ENCODE data around the gene FAM184A. TPM values are rescaled to one million over a fixed set of nuclear protein-coding genes. Genes with fewer than 3 reads are reported as not detected.

Gene FAM184A
- total and polyA plus RNA-seq, 2 donors from 2014 or later: 3.4 to 9.0 TPM

DNA sequence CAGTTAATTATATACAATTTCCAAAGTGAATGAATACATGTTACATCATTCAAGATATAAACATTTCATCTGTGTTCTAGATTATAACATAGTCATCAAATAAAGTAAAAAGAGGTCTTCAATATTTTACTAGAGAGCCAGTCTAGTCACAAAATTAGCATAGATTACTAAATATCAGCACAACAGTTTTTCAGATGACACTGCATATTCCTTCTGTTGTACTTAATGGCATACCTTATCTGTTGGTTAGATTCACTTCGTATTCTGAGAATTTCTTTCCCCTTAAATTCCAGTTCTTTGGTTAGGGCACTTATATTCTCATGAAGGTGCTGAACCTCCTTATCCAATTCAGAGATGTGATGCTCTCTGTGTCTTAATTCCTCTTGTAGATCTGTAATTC, 103.7 kb downstream of the FAM184A start:
- FAIRE-seq: no peak

DNA sequence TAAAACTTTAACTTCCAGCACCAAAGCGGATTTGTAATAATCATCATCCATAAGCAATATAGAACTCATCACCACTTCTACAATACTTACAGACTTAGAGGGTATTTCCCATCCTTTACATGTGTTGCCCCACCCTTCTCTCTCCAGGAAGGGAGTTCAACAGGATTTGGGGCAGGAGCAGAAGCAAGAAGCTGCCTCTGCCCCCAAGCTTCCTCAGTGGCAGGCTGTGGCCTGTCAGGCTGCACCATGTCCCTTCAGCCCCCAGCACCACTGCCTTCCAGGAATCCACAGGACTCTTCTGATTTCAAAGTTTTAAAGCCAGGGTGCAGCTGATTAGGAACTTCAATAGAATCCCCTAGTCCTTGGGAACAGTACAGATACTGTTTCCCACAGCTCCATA, 106.8 kb downstream of the FAM184A start:
- DNase-seq (no peak), FAIRE-seq (no peak)
- H3K4me3 ChIP-seq (ENCODE audit: low read length in 3 of 3): no peak overlapping the region
- H3K9me3 ChIP-seq (ENCODE audit: control insufficient read depth in 2 of 3, insufficient read depth in 1 of 3, low read length in 3 of 3): no peaks in the 10 kb centered on the region
- no peaks in the 10 kb centered on the region for H3K27me3 ChIP-seq (ENCODE audit: control insufficient read depth, insufficient read depth, low read length)
- TF ChIP-seq, protein P1, sequence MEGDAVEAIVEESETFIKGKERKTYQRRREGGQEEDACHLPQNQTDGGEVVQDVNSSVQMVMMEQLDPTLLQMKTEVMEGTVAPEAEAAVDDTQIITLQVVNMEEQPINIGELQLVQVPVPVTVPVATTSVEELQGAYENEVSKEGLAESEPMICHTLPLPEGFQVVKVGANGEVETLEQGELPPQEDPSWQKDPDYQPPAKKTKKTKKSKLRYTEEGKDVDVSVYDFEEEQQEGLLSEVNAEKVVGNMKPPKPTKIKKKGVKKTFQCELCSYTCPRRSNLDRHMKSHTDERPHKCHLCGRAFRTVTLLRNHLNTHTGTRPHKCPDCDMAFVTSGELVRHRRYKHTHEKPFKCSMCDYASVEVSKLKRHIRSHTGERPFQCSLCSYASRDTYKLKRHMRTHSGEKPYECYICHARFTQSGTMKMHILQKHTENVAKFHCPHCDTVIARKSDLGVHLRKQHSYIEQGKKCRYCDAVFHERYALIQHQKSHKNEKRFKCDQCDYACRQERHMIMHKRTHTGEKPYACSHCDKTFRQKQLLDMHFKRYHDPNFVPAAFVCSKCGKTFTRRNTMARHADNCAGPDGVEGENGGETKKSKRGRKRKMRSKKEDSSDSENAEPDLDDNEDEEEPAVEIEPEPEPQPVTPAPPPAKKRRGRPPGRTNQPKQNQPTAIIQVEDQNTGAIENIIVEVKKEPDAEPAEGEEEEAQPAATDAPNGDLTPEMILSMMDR (IDR thresholded peaks at IDR 0.05; ENCODE audit: borderline replicate concordance, extremely low read depth, insufficient read depth): no peak
- no peaks in the 10 kb centered on the region for H3K36me3 ChIP-seq (ENCODE audit: control insufficient read depth in 2 of 3, insufficient read depth in 3 of 3, low read length in 3 of 3)
- H3K9ac ChIP-seq (ENCODE audit: low read length in 3 of 3): no peak overlapping the region
- intact Hi-C loops (cut with DNase I): no loop called here
- no peaks in the 10 kb centered on the region for H3K4me1 ChIP-seq (ENCODE audit: control insufficient read depth in 2 of 3, insufficient read depth in 2 of 3, low read depth in 1 of 3, low read length in 3 of 3)
- H3K27ac ChIP-seq (ENCODE audit: low read depth in 2 of 2, low read length in 2 of 2): no peak overlapping the region

More for the DNA sequence above, 103.7 kb downstream of the FAM184A start:
- Histone ChIP-seq H3K27me3 (ENCODE audit: control insufficient read depth, insufficient read depth, low read length) (no peaks in the 10 kb centered on the region), H3K4me1 (ENCODE audit: control insufficient read depth in 2 of 3, insufficient read depth in 2 of 3, low read depth in 1 of 3, low read length in 3 of 3) (no peaks in the 10 kb centered on the region), H3K4me3 (ENCODE audit: low read length in 3 of 3) (no peak overlapping the region), H3K27ac (ENCODE audit: low read depth in 2 of 2, low read length in 2 of 2) (no peak overlapping the region), H3K9me3 (ENCODE audit: control insufficient read depth in 2 of 3, insufficient read depth in 1 of 3, low read length in 3 of 3) (no peaks in the 10 kb centered on the region), H3K9ac (ENCODE audit: low read length in 3 of 3) (no peak overlapping the region), H3K36me3 (ENCODE audit: control insufficient read depth in 2 of 3, insufficient read depth in 3 of 3, low read length in 3 of 3) (no peaks in the 10 kb centered on the region)
- intact Hi-C loops (cut with DNase I): no loop called here
- TF ChIP-seq, protein P1 (IDR thresholded peaks at IDR 0.05; ENCODE audit: borderline replicate concordance, extremely low read depth, insufficient read depth): no peak
- no peak for DNase-seq

DNA sequence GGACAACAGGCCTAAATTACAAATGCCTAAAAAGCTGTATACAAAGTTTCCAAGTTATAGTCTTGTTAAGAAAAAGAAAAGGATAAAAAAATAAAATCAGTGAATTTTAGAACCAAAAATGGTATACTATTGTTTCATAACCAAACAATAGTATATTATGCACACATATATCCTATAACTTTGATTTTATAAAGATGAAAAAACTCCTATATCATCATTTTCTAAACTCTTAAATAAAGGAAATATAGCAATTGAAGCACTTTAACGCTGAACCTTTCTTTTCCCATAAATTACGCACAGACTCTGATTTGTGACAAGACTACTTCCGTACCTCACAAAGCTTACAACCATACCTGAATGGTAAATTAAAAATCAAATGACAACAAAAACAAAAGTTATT, 107.6 kb downstream of the FAM184A start:
- Histone ChIP-seq H3K27ac (ENCODE audit: low read depth in 2 of 2, low read length in 2 of 2) (no peak overlapping the region), H3K4me3 (ENCODE audit: low read length in 3 of 3) (no peak overlapping the region), H3K9me3 (ENCODE audit: control insufficient read depth in 2 of 3, insufficient read depth in 1 of 3, low read length in 3 of 3) (no peaks in the 10 kb centered on the region), H3K27me3 (ENCODE audit: control insufficient read depth, insufficient read depth, low read length) (no peaks in the 10 kb centered on the region), H3K4me1 (ENCODE audit: control insufficient read depth in 2 of 3, insufficient read depth in 2 of 3, low read depth in 1 of 3, low read length in 3 of 3) (no peaks in the 10 kb centered on the region), H3K9ac (ENCODE audit: low read length in 3 of 3) (no peak overlapping the region), H3K36me3 (ENCODE audit: control insufficient read depth in 2 of 3, insufficient read depth in 3 of 3, low read length in 3 of 3) (no peaks in the 10 kb centered on the region)
- TF ChIP-seq, protein P1 (IDR thresholded peaks at IDR 0.05; ENCODE audit: borderline replicate concordance, extremely low read depth, insufficient read depth): no peak
- FAIRE-seq (no peak), DNase-seq (no peak)
- intact Hi-C loops (cut with DNase I): no loop called here

DNA sequence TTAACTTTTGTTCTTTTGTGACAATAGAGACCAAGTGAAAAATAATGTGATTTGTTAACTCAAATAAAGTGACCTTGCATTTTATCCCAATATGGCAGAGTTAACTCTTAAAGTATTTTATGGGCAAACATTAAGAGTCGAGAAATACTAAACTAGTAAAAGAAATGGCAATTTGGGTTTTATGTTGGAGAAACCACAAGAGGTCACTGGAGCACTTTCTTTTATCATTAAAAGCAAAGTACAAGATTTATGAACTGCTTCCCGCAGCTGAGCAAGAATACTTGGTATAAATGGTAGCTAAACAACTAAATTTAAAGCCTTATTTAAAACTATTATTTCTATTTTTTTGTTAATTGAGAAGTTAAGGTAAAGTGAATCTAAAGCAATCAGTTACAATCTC, 110.0 kb downstream of the FAM184A start:
- H3K36me3 ChIP-seq (ENCODE audit: control insufficient read depth in 2 of 3, insufficient read depth in 3 of 3, low read length in 3 of 3): no peaks in the 10 kb centered on the region
- intact Hi-C loops (cut with DNase I): loop anchor here (5.0 kb wide), 1 partner anchor 139 kb away; no protein-coding TSS in a partner anchor
- FAIRE-seq: peak; percentile 93
- no peaks in the 10 kb centered on the region for H3K27me3 ChIP-seq (ENCODE audit: control insufficient read depth, insufficient read depth, low read length)
- TF ChIP-seq, protein P1 (IDR thresholded peaks at IDR 0.05; ENCODE audit: borderline replicate concordance, extremely low read depth, insufficient read depth): peak; percentile 31
- no peaks in the 10 kb centered on the region for H3K4me1 ChIP-seq (ENCODE audit: control insufficient read depth in 2 of 3, insufficient read depth in 2 of 3, low read depth in 1 of 3, low read length in 3 of 3)
- no peak overlapping the region for H3K27ac ChIP-seq (ENCODE audit: low read depth in 2 of 2, low read length in 2 of 2)
- DNase-seq: peak in 2 of 5 donors; percentile 41 to 74
- no peaks in the 10 kb centered on the region for H3K9me3 ChIP-seq (ENCODE audit: control insufficient read depth in 2 of 3, insufficient read depth in 1 of 3, low read length in 3 of 3)
- H3K9ac ChIP-seq (ENCODE audit: low read length in 3 of 3): no peak overlapping the region
- no peak overlapping the region for H3K4me3 ChIP-seq (ENCODE audit: low read length in 3 of 3)

All from kidney (tissue), 14 donors.